Kidney (tissue), 14 donors: ENCODE results near the gene R3HDML. TPM values are rescaled to one million over a fixed set of nuclear protein-coding genes. Genes with fewer than 3 reads are reported as not detected.

Experiments used
- DNase-seq, 5 donors: peaks; one replicate each; pipeline ENCODE4 v3.0.0-alpha.2; 2013 to 2020
- FAIRE-seq: peaks from 2 replicates; lab custom pipeline; 2012; peaks lifted over from hg19 to GRCh38; lab: Jason Lieb, UNC
- H3K27ac ChIP-seq, 2 donors: one replicate each; pipeline ENCODE4 v1.7.0; 2013; ENCODE audit warnings: low read depth in 2 of 2, low read length in 2 of 2, inconsistent platforms in 1 of 2
- H3K27me3 ChIP-seq: one replicate; pipeline ENCODE4 v1.7.1; 2013; ENCODE audit warnings: low read length, inconsistent platforms; ENCODE audit not compliant: control insufficient read depth, insufficient read depth
- H3K36me3 ChIP-seq, 3 donors: one replicate each; pipeline versions ENCODE4 v1.7.0 to v1.7.1; 2013; ENCODE audit warnings: low read length in 3 of 3, control low read depth in 1 of 3, inconsistent platforms in 1 of 3; ENCODE audit not compliant: insufficient read depth in 3 of 3, control insufficient read depth in 2 of 3
- H3K4me1 ChIP-seq, 3 donors: one replicate each; pipeline versions ENCODE4 v1.7.0 to v1.7.1; 2013; ENCODE audit warnings: low read length in 3 of 3, inconsistent platforms in 1 of 3, low read depth in 1 of 3; ENCODE audit not compliant: control insufficient read depth in 2 of 3, insufficient read depth in 2 of 3
- H3K4me3 ChIP-seq, 3 donors: one replicate each; pipeline versions ENCODE4 v1.7.0 to v1.8.1; 2013; ENCODE audit warnings: low read length in 3 of 3, control low read depth in 1 of 3, inconsistent platforms in 1 of 3
- H3K9ac ChIP-seq, 3 donors: one replicate each; pipeline versions ENCODE4 v1.7.0 to v1.7.1; 2013; ENCODE audit warnings: low read length in 3 of 3, control low read depth in 1 of 3, inconsistent platforms in 1 of 3
- H3K9me3 ChIP-seq, 3 donors: one replicate each; pipeline versions ENCODE4 v1.7.0 to v1.7.1; 2013; ENCODE audit warnings: low read length in 3 of 3, control low read depth in 1 of 3, inconsistent platforms in 1 of 3; ENCODE audit not compliant: control insufficient read depth in 2 of 3, insufficient read depth in 1 of 3
- intact Hi-C: fragments of 100-400 bp; cut with DNase I; formaldehyde crosslinking; loops from one replicate; pipeline ENCODE4 v1.11.1; 2022
- polyA plus RNA-seq: library from polyadenylated mRNA; stranded (reverse); fragments of 350-450 nt; fragmentation: Illumina TruSeq; extraction: RNeasy Lipid Tissue Mini Kit (QIAGEN cat#74804); gene quantifications from one replicate; pipeline ENCODE4 v1.2.3, GENCODE V29; 2014; ENCODE audit warnings: low read depth, low replicate concordance; ENCODE audit not compliant: insufficient read depth
- total RNA-seq: library from RNA; stranded (reverse); fragmentation: NEBNext Ultra II Directional; extraction: Animal tissue kit (Norgen Biotek cat#: 25700); gene quantifications from one replicate; pipeline ENCODE4 v1.2.1, GENCODE V29; 2021
- TF ChIP-seq, protein P1 (sequence below): IDR thresholded peaks from 3 replicates; pipeline ENCODE4 v1.5.1; 2012; ENCODE audit warnings: mild to moderate bottlenecking, moderate library complexity, borderline replicate concordance; ENCODE audit not compliant: insufficient read depth; ENCODE audit errors: extremely low read depth
- donor health status: control.
- donor health status: control.
- donor health status: control.
- donor health status: control.
- donor health status: control.
- donor health status: DM: yes; HTN: yes; CAD: no.
- donor health status: Normal renal cell carcinoma (clear cell type).

R3HDML gene
- total and polyA plus RNA-seq, 2 donors from 2014 or later: not detected

DNA sequence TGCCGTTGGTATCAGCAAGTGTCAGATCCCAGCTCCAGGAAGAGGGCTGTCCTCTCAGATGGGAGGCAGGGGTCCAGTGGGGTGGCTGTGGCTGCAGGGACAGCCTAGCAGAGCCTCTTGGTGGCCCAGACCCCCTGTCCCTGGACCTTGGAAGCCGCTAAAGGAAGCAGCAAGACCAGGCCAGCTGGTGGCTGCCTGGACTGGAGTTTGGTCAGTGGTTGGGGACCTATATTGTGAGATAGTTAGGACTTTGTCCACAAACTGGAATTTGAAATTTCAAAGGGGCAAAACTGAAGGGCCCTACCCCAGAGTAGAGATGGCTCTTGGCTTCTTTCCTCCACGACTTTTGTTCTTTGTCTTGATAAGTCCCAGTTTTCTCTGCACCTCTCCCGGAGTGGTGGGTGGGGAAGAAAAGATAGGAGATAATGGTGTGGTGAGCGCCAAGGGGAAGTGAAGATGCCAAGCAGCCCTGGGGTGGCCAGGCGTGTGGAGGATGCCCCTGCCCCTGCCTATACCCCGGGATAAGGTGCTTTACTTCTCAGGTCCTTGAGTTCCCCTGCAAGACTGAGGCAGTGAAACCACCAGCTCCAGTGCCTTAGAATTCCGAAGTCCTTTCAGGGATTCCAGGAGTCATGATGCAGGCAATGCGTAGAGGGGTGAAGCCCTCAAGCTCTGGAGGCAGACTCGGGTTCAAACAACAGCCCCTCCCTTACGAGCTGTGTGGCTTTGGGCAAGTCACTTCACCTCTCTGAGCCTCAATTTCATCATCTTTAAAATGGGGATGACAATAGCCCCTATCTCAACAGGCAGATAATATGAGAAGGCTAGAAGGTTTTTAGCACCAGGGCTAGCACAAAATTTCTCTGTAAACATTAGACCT lies 58.9 kb downstream of the R3HDML start:
- no peak for DNase-seq
- TF ChIP-seq, protein P1, sequence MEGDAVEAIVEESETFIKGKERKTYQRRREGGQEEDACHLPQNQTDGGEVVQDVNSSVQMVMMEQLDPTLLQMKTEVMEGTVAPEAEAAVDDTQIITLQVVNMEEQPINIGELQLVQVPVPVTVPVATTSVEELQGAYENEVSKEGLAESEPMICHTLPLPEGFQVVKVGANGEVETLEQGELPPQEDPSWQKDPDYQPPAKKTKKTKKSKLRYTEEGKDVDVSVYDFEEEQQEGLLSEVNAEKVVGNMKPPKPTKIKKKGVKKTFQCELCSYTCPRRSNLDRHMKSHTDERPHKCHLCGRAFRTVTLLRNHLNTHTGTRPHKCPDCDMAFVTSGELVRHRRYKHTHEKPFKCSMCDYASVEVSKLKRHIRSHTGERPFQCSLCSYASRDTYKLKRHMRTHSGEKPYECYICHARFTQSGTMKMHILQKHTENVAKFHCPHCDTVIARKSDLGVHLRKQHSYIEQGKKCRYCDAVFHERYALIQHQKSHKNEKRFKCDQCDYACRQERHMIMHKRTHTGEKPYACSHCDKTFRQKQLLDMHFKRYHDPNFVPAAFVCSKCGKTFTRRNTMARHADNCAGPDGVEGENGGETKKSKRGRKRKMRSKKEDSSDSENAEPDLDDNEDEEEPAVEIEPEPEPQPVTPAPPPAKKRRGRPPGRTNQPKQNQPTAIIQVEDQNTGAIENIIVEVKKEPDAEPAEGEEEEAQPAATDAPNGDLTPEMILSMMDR: no peak
- peaks cover 0 to 6% (median 0%) of the 10 kb centered on the region in 3 donors for H3K4me1 ChIP-seq
- no peak for FAIRE-seq
- H3K36me3 ChIP-seq: peaks cover 0 to 5% (median 0%) of the 10 kb centered on the region in 3 donors
- H3K27ac ChIP-seq: peak overlapping the region; percentile 56 to 76
- H3K9ac ChIP-seq: peak overlapping the region in 1 of 3 donors; percentile 42
- intact Hi-C loops: no loop called here
- no peaks in the 10 kb centered on the region for H3K9me3 ChIP-seq
- H3K4me3 ChIP-seq: peak overlapping the region in 2 of 3 donors; percentile 36 to 76
- H3K27me3 ChIP-seq: no peaks in the 10 kb centered on the region

DNA sequence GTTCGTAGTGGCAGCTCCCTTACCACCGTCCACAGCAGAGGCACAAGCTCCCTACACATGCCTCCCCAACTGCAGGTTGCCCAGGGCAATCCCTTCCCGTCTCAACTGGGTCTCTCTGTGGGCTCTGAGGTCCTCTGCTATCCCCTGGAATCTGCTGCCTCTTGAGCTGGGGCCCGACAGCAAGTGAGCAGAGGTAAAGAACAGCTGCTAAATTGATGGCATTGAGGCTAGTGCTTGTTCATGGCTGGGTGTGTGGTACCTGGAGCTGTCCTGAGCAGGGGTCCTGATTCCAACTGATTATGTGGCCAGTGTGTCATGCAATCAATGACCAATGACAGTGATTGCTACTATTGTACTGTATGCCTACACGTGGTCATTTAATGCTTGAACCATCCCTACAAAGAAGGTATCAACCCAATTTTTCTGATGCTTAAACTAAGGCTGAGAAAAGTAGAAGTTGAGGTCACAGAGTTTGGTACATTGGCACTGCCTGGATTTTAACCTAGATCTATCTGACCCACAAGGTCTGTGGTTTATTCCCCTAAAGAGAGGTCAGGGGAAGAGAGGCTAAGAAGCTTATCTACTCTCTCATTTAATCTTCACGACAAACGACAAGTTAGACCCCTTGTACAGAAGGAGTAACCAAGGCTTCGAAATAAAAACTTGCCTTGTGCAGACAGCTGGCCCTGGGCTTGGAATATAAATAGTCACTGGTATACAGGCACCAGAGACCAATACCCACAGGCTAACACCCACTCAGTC lies 59.7 kb downstream of the R3HDML start:
- TF ChIP-seq, protein P1: no peak
- H3K27ac ChIP-seq: no peak overlapping the region
- H3K9ac ChIP-seq: no peak overlapping the region
- H3K36me3 ChIP-seq: peaks cover 0 to 2% (median 0%) of the 10 kb centered on the region in 3 donors
- DNase-seq: no peak
- FAIRE-seq: no peak
- H3K9me3 ChIP-seq: no peaks in the 10 kb centered on the region
- no peaks in the 10 kb centered on the region for H3K27me3 ChIP-seq
- H3K4me3 ChIP-seq: peak overlapping the region in 1 of 3 donors; percentile 76
- peaks cover 0 to under 1% (median 0%) of the 10 kb centered on the region in 3 donors for H3K4me1 ChIP-seq
- intact Hi-C loops: no loop called here

DNA sequence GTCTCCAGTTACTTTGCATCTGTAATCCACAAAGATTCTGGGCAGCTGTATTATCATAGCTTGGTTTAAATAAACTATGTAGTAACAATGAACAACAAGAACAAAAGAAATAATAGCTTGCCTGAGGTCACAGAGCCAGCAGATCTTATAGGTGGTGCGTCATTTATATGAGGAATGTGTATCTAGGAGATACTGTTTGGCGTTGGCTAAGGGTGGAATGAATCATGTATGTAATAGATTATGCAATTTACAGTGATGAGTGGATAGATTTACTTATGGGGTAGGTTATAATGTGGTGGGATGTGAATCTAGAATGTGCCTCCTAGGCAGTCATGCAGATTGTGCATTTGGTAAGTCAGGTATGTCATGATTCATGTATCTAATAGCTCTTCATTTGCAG lies 61.5 kb downstream of the R3HDML start:
- intact Hi-C loops: no loop called here
- no peak for FAIRE-seq
- H3K36me3 ChIP-seq: peaks cover 0 to 12% (median 0%) of the 10 kb centered on the region in 3 donors
- no peak overlapping the region for H3K4me3 ChIP-seq
- H3K4me1 ChIP-seq: no peaks in the 10 kb centered on the region
- H3K27me3 ChIP-seq: no peaks in the 10 kb centered on the region
- H3K9me3 ChIP-seq: no peaks in the 10 kb centered on the region
- TF ChIP-seq, protein P1: no peak
- no peak overlapping the region for H3K9ac ChIP-seq
- DNase-seq: no peak
- H3K27ac ChIP-seq: no peak overlapping the region
